Suprapubic skin (tissue), 3 donors: ENCODE data around the gene FKBP3.

ENCODE experiments used
- CTCF ChIP-seq, 2 donors: fragments of 200-600 bp in 1 of 2; fragments of 450-650 bp in 1 of 2; sonication (generic) in 1 of 2; IDR thresholded peaks; one replicate each; pipeline ENCODE4 v1.5.1; 2016 to 2019; ENCODE audit warnings: antibody characterized with exemption in 2 of 2, mild to moderate bottlenecking in 1 of 2, moderate library complexity in 1 of 2
- POLR2AphosphoS5 ChIP-seq, 3 donors: sonication (generic); formaldehyde crosslinking; IDR thresholded peaks; one replicate each; pipeline ENCODE4 v1.6.1; 2017; ENCODE audit warnings: antibody characterized with exemption in 3 of 3

GRCh38 chr14:45068396-45068795, 65.9 kb downstream of the FKBP3 start:
- TF ChIP-seq POLR2AphosphoS5 (IDR thresholded peaks at IDR 0.05) (no peak), CTCF (IDR thresholded peaks at IDR 0.05) (no peak)
